HG03520 (cell line): ENCODE results near the gene ZNF236.
"Not testable (repeated sequence)": the region's sequence is repeated elsewhere in the genome, so short reads cannot be mapped to it uniquely, and the experiment has no call there.

Source experiments
- ATAC-seq: cut with Tn5 transposase; IDR thresholded peaks from one replicate; pipeline ENCODE4 v1.9.1; 2021; ENCODE audit warnings: mild to moderate bottlenecking, moderate library complexity; ENCODE audit not compliant: unreplicated experiment

The ZNF236 gene

DNA sequence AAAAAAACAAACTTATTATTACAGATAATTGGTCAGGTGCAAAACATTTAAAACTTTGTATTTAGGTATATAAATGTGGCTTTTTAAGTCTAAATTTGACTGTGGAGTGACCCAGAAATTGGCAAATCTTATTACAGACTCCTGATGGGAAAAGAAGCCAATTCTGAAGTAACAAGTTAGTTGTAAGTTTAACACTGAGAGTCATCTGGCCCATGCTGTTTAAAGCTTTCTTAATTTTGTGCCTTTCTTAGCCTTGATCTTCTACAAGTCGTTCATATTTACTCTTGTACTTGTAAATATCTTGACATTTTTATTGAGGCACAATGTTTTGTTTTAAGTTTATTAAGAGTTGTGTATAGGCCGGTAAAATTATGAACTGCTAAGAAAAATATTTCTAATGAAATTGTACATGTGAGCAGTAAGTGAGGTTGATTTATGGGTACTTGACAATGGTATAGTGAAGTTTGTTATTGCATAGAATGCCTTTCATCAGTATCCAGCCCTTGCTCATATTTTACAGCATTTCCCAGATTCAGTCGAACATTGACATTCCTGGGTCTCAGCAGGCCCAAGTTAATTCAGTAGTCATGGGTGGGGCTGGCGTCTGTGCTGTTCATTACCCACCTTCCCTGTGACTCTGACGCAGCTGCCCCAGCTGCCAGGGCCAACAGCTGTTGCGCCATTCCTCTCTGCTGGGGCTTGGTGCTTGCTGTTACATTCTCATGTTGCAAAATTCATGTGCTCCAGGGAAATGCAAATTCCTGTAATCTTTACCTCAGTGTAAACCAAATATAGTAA, 121.4 kb downstream of the ZNF236 start:
- no peak for ATAC-seq

- ATAC-seq, result not testable (repeated sequence)
These were observed 122.0 kb downstream of the ZNF236 start for GRCh38 chr18:76944346-76944745.

DNA sequence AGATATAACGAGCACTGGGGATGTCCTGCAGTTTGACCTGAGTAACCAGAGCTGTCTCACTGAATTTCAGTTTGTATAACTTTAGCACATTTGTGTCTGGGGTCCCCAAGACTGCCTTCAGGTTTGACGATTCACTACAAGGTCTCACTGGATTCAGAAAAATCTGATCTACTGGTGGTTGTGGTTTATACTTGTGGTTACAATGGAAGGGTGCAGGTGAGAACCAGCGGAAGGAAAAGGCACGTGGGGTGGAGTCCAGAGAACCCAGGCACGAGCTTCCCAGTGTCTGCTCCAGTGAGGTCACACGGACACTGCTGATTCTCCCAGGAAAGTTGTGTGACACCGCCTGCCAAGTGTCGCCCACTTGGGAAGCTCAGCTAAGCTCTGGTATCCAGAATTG, 126.0 kb downstream of the ZNF236 start:
- ATAC-seq, result no peak

- no peak for ATAC-seq
These were observed 129.3 kb downstream of the ZNF236 start for GRCh38 chr18:76951456-76952247.

DNA sequence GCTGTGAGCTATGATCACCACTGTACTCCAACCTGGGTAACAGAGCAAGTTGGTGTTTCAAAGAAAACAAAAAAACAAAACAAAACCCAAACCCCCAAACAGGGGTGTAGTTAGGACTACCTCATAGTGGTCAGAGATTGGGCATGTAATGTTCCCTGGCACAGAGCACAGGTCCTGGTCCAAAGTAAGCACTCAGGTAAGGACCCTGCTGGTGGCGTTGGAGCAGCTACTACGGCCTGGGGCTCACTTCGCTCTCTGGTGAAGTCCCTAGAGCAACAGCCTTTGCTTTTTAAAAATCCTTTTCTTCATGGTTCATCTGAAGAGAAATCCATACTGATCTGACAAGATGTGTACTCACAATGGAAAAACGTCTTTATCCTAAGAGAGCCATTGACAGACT, 130.4 kb downstream of the ZNF236 start:
- no peak for ATAC-seq

DNA sequence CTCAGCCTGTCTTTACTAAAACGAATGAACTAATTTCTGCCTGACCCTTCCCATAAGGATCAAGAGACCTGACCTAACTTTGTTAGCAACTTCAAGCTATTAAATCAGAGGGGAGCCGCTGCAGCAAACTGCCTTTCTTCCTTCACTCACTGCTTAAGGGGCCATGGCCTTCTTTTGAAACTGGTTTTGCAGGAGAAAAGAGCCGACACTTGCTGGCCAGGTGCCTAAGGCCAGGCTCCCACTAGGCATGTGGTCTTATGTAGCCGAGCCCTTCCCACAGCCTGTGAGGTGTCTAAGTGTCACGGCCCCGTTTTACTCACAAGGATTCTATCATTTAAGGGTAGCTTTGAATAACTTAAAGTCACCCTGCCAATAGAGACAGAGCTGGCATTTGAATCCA, 130.8 kb downstream of the ZNF236 start:
- no peak for ATAC-seq

- ATAC-seq, result no peak
These were observed 131.4 kb downstream of the ZNF236 start for GRCh38 chr18:76953583-76954233.

DNA sequence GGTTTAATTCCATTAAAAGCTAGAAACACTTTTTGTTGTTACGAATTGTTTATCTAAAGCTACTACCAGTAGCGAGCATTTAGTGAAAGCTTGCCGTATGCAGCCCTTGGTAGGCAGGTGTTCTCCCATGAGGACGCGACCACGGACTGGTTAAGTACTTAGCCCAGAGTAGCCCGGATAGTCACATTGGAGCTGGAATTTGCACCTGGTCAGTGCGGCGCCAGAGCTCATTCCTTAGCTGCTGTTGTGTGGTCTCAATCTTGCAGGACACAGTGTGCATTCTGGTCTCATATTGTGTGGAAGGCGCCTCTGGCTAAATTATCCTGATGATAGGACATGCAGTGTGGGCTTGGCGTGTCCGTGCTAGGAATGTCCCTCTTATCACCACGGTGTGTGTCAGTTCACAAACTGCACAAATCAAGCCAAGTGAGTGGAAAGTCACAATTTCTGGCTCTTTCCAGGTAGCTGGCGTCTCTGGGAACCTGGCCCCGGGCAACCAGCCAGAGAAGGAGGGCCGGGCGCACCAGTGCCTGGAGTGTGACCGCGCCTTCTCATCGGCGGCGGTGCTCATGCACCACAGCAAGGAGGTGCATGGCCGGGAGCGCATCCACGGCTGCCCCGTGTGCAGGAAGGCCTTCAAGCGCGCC, 133.3 kb downstream of the ZNF236 start:
- ATAC-seq, result no peak

DNA sequence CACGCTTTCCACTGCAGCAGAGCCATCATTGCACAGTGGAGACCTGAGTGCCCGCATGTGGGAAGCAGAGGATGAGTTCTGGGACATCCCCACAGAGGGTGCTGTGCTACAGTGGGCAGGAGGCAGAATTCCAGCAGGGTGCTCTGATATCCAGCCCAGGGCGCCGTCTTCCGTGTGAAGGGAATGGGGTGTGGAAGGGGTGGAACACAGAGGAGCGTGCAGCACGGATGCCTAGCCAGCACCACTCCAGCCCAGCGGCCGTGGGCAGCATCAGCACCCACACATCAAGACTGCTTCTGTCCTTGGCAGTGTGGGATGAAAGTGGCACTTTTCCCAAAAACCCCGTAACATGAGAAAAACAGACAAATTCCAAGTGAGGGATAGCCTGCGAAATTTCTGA, 134.3 kb downstream of the ZNF236 start:
- no peak for ATAC-seq

GRCh38 chr18:76957384-76958355, 135.3 kb downstream of the ZNF236 start:
- no peak for ATAC-seq

- ATAC-seq, result no peak
These were observed 136.5 kb downstream of the ZNF236 start for GRCh38 chr18:76958692-76959341.

DNA sequence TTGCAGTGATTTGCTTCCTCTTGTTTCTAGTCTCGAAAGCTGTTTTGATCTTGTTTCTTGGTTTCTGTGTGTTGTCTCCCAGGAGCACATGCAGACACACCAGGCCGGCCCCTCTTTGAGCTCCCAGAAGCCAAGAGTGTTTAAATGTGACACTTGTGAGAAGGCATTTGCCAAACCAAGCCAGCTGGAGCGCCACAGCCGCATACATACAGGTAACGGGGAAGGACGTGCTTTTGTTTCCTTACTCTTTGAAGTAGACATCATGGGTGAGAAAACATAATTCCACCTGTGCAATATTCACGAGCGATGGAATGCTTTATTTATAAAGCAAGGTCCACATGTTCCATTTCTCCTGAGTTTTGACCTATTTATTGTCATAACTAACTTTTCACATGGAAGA, 137.2 kb downstream of the ZNF236 start:
- ATAC-seq, result no peak

GRCh38 chr18:76960528-76961035, 138.2 kb downstream of the ZNF236 start:
- ATAC-seq, result no peak

DNA sequence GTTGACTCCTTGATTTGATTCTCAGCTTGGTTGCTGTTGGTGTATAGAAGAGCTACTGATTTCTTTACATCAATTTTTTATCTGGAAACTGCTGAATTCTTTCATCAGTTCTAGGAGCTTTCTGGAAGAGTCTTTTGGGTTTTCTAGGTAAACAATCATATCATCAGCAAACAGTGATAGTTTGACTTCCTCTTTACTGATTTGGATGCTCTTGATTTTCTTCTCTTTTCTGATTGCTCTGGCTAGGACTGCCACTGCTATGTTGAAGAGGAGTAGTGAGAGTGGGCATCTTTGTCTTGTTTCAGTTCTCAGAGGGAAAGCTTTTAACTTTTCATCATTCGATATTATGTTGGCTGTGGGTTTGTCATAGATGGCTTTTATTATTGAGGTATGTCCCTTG, 140.5 kb downstream of the ZNF236 start:
- no peak for ATAC-seq

GRCh38 chr18:76963936-76964335, 141.6 kb downstream of the ZNF236 start:
- ATAC-seq, result no peak

GRCh38 chr18:76965555-76966151, 143.3 kb downstream of the ZNF236 start:
- ATAC-seq, result peak; percentile 47

DNA sequence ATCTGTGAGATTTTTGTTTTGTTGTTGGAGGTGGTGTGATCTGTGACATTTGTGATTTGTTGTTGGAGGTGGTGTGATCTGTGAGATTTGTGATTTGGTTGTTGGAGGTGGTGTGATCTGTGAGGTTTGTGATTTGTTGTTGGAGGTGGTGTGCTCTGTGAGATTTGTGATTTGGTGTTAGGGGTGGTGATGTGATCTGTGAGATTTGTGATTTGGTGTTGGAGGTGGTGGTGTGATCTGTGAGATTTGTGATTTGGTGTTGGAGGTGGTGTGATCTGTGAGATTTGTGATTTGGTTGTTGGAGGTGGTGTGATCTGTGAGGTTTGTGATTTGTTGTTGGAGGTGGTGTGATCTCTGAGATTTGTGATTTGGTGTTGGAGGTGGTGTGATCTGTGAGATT, 144.9 kb downstream of the ZNF236 start:
- not testable (repeated sequence) for ATAC-seq

DNA sequence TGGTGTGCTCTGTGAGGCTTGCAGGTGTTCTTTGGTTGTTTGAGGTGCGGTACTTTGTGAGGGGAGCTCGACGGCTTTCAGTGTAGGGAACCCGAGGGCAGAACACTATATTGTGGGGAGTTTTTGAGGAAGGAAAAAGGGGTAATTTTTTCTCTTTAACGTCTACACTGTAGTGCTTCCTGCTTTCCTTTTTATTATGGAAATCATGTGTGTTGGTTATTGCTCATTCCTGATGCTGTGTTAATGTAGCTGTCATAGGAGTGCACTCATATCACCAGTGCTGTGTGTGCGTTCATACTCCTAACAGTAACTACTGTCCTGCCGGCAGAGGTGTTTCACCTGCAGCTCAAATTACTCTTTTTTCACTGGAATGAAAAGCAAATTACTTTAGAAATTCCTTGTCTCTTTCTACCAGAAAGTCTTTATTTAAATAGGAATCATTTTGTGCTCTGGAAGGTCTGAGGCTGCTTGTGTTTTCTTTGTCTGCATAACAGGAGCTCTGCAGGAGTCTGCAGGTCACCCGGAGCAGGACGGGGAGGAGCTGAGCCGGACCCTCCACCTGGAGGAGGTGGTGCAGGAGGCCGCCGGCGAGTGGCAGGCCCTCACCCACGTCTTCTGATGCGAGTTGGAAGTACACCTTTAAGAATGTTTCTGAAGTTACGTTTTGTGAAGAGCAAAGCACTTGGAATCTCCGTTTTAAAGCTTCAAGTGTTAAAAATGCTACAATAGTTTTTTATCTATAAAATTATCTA, 145.5 kb downstream of the ZNF236 start:
- no peak for ATAC-seq
